ENCODE data around the gene CYTH1. TPM values are rescaled to one million over a fixed set of nuclear protein-coding genes. Genes with fewer than 3 reads are reported as not detected.

The CYTH1 gene
- total RNA-seq, 1 experiment from 2014 or later = 9.6 TPM

GRCh38 chr17:78697122-78697521, 85.0 kb downstream of the CYTH1 start:
- Histone ChIP-seq H3K36me3 (ENCODE audit: insufficient read depth, low read length) (no peaks in the 10 kb centered on the region), H3K9me3 (ENCODE audit: low read length) (no peaks in the 10 kb centered on the region), H3K27me3 (ENCODE audit: low read length) (no peaks in the 10 kb centered on the region), H3K4me1 (ENCODE audit: low read length) (peaks cover 59% of the 10 kb centered on the region), H2AFZ (ENCODE audit: low read length) (no peak overlapping the region), H3K27ac (ENCODE audit: low read length) (peak overlapping the region; percentile 91), H3K4me2 (ENCODE audit: low read depth, low read length, poor library complexity, severe bottlenecking) (peak overlapping the region; percentile 63), H3K79me2 (ENCODE audit: low read length) (no peaks in the 10 kb centered on the region), H4K20me1 (ENCODE audit: insufficient read depth, low read depth, low read length) (no peaks in the 10 kb centered on the region), H3K4me3 (ENCODE audit: low read length) (peak overlapping the region; percentile 36), H3K9me2 (replicated peaks; ENCODE audit: insufficient read depth, low read length) (no peaks in the 10 kb centered on the region), H3K9ac (ENCODE audit: low read length) (peak overlapping the region; percentile 32)
- peak; percentile 49 for DNase-seq

- Histone ChIP-seq H3K27me3 (ENCODE audit: low read length) (no peaks in the 10 kb centered on the region), H3K9me2 (replicated peaks; ENCODE audit: insufficient read depth, low read length) (no peaks in the 10 kb centered on the region), H3K9me3 (ENCODE audit: low read length) (no peaks in the 10 kb centered on the region), H3K4me2 (ENCODE audit: low read depth, low read length, poor library complexity, severe bottlenecking) (peak overlapping the region; percentile 63), H4K20me1 (ENCODE audit: insufficient read depth, low read depth, low read length) (no peaks in the 10 kb centered on the region), H3K36me3 (ENCODE audit: insufficient read depth, low read length) (no peaks in the 10 kb centered on the region), H3K27ac (ENCODE audit: low read length) (peak overlapping the region; percentile 91), H3K79me2 (ENCODE audit: low read length) (no peaks in the 10 kb centered on the region), H3K4me3 (ENCODE audit: low read length) (peak overlapping the region; percentile 48), H3K4me1 (ENCODE audit: low read length) (peaks cover 63% of the 10 kb centered on the region), H3K9ac (ENCODE audit: low read length) (peak overlapping the region; percentile 47), H2AFZ (ENCODE audit: low read length) (peak overlapping the region; percentile 4; the same call in 1 of the 2 replicates)
- peak; percentile 89 for DNase-seq
Measured at GRCh38 chr17:78696016-78696982, 85.8 kb downstream of the CYTH1 start.

- no peaks in the 10 kb centered on the region for H3K27me3 ChIP-seq (ENCODE audit: low read length)
- H4K20me1 ChIP-seq (ENCODE audit: insufficient read depth, low read depth, low read length) = no peaks in the 10 kb centered on the region
- DNase-seq = peak; percentile 58
- H3K9ac ChIP-seq (ENCODE audit: low read length) = peak overlapping the region; percentile 26
- H3K4me1 ChIP-seq (ENCODE audit: low read length) = peaks cover 63% of the 10 kb centered on the region
- no peaks in the 10 kb centered on the region for H3K36me3 ChIP-seq (ENCODE audit: insufficient read depth, low read length)
- peak overlapping the region; percentile 68 for H2AFZ ChIP-seq (ENCODE audit: low read length)
- H3K79me2 ChIP-seq (ENCODE audit: low read length) = no peaks in the 10 kb centered on the region
- no peaks in the 10 kb centered on the region for H3K9me2 ChIP-seq (replicated peaks; ENCODE audit: insufficient read depth, low read length)
- peak overlapping the region; percentile 63 for H3K4me2 ChIP-seq (ENCODE audit: low read depth, low read length, poor library complexity, severe bottlenecking)
- H3K4me3 ChIP-seq (ENCODE audit: low read length) = peak overlapping the region; percentile 48; the same call in 1 of the 2 replicates
- H3K27ac ChIP-seq (ENCODE audit: low read length) = peak overlapping the region; percentile 91
- no peaks in the 10 kb centered on the region for H3K9me3 ChIP-seq (ENCODE audit: low read length)
Measured at GRCh38 chr17:78694805-78695531, 87.1 kb downstream of the CYTH1 start.

GRCh38 chr17:78693346-78694083, 88.6 kb downstream of the CYTH1 start:
- Histone ChIP-seq H3K27ac (ENCODE audit: low read length) (no peak overlapping the region), H3K9me2 (replicated peaks; ENCODE audit: insufficient read depth, low read length) (no peaks in the 10 kb centered on the region), H3K27me3 (ENCODE audit: low read length) (no peaks in the 10 kb centered on the region), H3K4me3 (ENCODE audit: low read length) (no peak overlapping the region), H3K36me3 (ENCODE audit: insufficient read depth, low read length) (no peaks in the 10 kb centered on the region), H3K9me3 (ENCODE audit: low read length) (no peaks in the 10 kb centered on the region), H3K4me2 (ENCODE audit: low read depth, low read length, poor library complexity, severe bottlenecking) (peak overlapping the region; percentile 25), H2AFZ (ENCODE audit: low read length) (no peak overlapping the region), H3K4me1 (ENCODE audit: low read length) (peaks cover 62% of the 10 kb centered on the region), H3K79me2 (ENCODE audit: low read length) (no peaks in the 10 kb centered on the region), H3K9ac (ENCODE audit: low read length) (no peak overlapping the region), H4K20me1 (ENCODE audit: insufficient read depth, low read depth, low read length) (no peaks in the 10 kb centered on the region)
- DNase-seq = no peak

GRCh38 chr17:78692460-78693010, 89.5 kb downstream of the CYTH1 start:
- Histone ChIP-seq H3K9me3 (ENCODE audit: low read length) (no peaks in the 10 kb centered on the region), H3K27ac (ENCODE audit: low read length) (no peak overlapping the region), H4K20me1 (ENCODE audit: insufficient read depth, low read depth, low read length) (no peaks in the 10 kb centered on the region), H3K4me2 (ENCODE audit: low read depth, low read length, poor library complexity, severe bottlenecking) (no peak overlapping the region), H3K4me3 (ENCODE audit: low read length) (no peak overlapping the region), H3K27me3 (ENCODE audit: low read length) (no peaks in the 10 kb centered on the region), H3K9ac (ENCODE audit: low read length) (no peak overlapping the region), H2AFZ (ENCODE audit: low read length) (no peak overlapping the region), H3K36me3 (ENCODE audit: insufficient read depth, low read length) (no peaks in the 10 kb centered on the region), H3K4me1 (ENCODE audit: low read length) (peaks cover 52% of the 10 kb centered on the region), H3K9me2 (replicated peaks; ENCODE audit: insufficient read depth, low read length) (no peaks in the 10 kb centered on the region), H3K79me2 (ENCODE audit: low read length) (no peaks in the 10 kb centered on the region)
- DNase-seq = no peak

- H3K79me2 ChIP-seq (ENCODE audit: low read length) = no peaks in the 10 kb centered on the region
- peaks cover 24% of the 10 kb centered on the region for H3K4me1 ChIP-seq (ENCODE audit: low read length)
- H3K27ac ChIP-seq (ENCODE audit: low read length) = no peak overlapping the region
- H4K20me1 ChIP-seq (ENCODE audit: insufficient read depth, low read depth, low read length) = no peaks in the 10 kb centered on the region
- H2AFZ ChIP-seq (ENCODE audit: low read length) = no peak overlapping the region
- peak; percentile 51 for DNase-seq
- no peaks in the 10 kb centered on the region for H3K9me3 ChIP-seq (ENCODE audit: low read length)
- no peaks in the 10 kb centered on the region for H3K36me3 ChIP-seq (ENCODE audit: insufficient read depth, low read length)
- H3K9ac ChIP-seq (ENCODE audit: low read length) = no peak overlapping the region
- H3K4me3 ChIP-seq (ENCODE audit: low read length) = no peak overlapping the region
- no peak overlapping the region for H3K4me2 ChIP-seq (ENCODE audit: low read depth, low read length, poor library complexity, severe bottlenecking)
- H3K27me3 ChIP-seq (ENCODE audit: low read length) = no peaks in the 10 kb centered on the region
- H3K9me2 ChIP-seq (replicated peaks; ENCODE audit: insufficient read depth, low read length) = no peaks in the 10 kb centered on the region
Measured at GRCh38 chr17:78689029-78689428, 93.0 kb downstream of the CYTH1 start.

GRCh38 chr17:78687944-78688343, 94.1 kb downstream of the CYTH1 start:
- Histone ChIP-seq H3K9ac (ENCODE audit: low read length) (no peak overlapping the region), H3K4me2 (ENCODE audit: low read depth, low read length, poor library complexity, severe bottlenecking) (no peak overlapping the region), H2AFZ (ENCODE audit: low read length) (no peak overlapping the region), H3K27ac (ENCODE audit: low read length) (no peak overlapping the region), H3K9me2 (replicated peaks; ENCODE audit: insufficient read depth, low read length) (no peaks in the 10 kb centered on the region), H3K4me3 (ENCODE audit: low read length) (no peak overlapping the region), H3K9me3 (ENCODE audit: low read length) (no peaks in the 10 kb centered on the region), H3K79me2 (ENCODE audit: low read length) (no peaks in the 10 kb centered on the region), H3K36me3 (ENCODE audit: insufficient read depth, low read length) (no peaks in the 10 kb centered on the region), H4K20me1 (ENCODE audit: insufficient read depth, low read depth, low read length) (no peaks in the 10 kb centered on the region), H3K27me3 (ENCODE audit: low read length) (no peaks in the 10 kb centered on the region), H3K4me1 (ENCODE audit: low read length) (peaks cover 17% of the 10 kb centered on the region)
- DNase-seq = no peak

All from Karpas-422 (cell line).